HG02763 (cell line): ENCODE results near the gene SNTA1.
"Not testable (repeated sequence)": the region's sequence is repeated elsewhere in the genome, so short reads cannot be mapped to it uniquely, and the experiment has no call there.

ENCODE experiments used
- ATAC-seq: cut with Tn5 transposase; IDR thresholded peaks from one replicate; pipeline ENCODE4 v1.9.1; 2021; ENCODE audit warnings: mild to moderate bottlenecking, moderate library complexity; ENCODE audit not compliant: unreplicated experiment

SNTA1 gene

GRCh38 chr20:33433465-33434234 is 9.9 kb downstream of the SNTA1 start:
- ATAC-seq = no peak

GRCh38 chr20:33431797-33432381 is 11.7 kb downstream of the SNTA1 start:
- ATAC-seq = no peak

GRCh38 chr20:33423875-33424274 is 19.7 kb downstream of the SNTA1 start:
- not testable (repeated sequence) for ATAC-seq

GRCh38 chr20:33423141-33423834 is 20.3 kb downstream of the SNTA1 start:
- ATAC-seq = no peak

- ATAC-seq = no peak
These were observed 24.2 kb downstream of the SNTA1 start for GRCh38 chr20:33419140-33419974.

- no peak for ATAC-seq
These were observed 25.5 kb downstream of the SNTA1 start for GRCh38 chr20:33418033-33418432.

- no peak for ATAC-seq
These were observed 27.6 kb downstream of the SNTA1 start for GRCh38 chr20:33415948-33416347.

- no peak for ATAC-seq
These were observed 31.1 kb downstream of the SNTA1 start for GRCh38 chr20:33412484-33412838.

- no peak for ATAC-seq
These were observed 31.7 kb downstream of the SNTA1 start for GRCh38 chr20:33411711-33412483.

GRCh38 chr20:33411242-33411641 is 32.3 kb downstream of the SNTA1 start:
- no peak for ATAC-seq

GRCh38 chr20:33410081-33410742 is 33.4 kb downstream of the SNTA1 start:
- no peak for ATAC-seq

GRCh38 chr20:33408716-33409654 is 34.6 kb downstream of the SNTA1 start:
- no peak for ATAC-seq

- no peak for ATAC-seq
These were observed 35.2 kb downstream of the SNTA1 start for GRCh38 chr20:33408313-33408712.

GRCh38 chr20:33407796-33408195 is 35.8 kb downstream of the SNTA1 start:
- no peak for ATAC-seq

GRCh38 chr20:33407251-33407650 is 36.3 kb downstream of the SNTA1 start:
- no peak for ATAC-seq

GRCh38 chr20:33404281-33404680 is 39.3 kb downstream of the SNTA1 start:
- ATAC-seq = no peak

GRCh38 chr20:33401921-33402369 is 41.6 kb downstream of the SNTA1 start:
- ATAC-seq = no peak

- ATAC-seq = peak; percentile 69
These were observed 42.2 kb downstream of the SNTA1 start, which contains the start of gene CDK5RAP1 for GRCh38 chr20:33401184-33401920. Gene CDK5RAP1 (minus strand): TSS chr20:33401519. CDS start chr20:33397064, 4,455 bp downstream.
